ENCODE measurements around the gene MPDU1.
"Not testable (repeated sequence)": the region's sequence is repeated elsewhere in the genome, so short reads cannot be mapped to it uniquely, and the experiment has no call there.

Gene MPDU1

DNA sequence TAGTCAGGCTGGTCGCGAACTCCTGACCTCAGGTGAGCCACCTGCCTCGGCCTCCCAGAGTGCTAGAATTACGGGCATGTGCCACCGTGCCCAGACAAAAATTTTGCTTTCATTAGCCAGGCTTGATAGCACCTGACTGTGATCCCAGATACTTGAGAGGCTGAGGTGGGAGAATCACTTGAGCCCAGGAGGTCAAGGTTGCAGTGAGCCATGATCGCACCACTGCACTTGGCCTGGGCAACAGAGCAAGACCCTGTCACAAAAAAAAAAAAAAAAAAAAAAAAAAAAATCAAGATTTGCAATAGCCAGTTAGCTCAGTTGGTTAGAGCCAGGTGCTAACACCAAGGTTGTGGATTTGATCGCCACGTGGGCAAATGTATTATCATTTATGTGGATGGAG lies 37.2 kb downstream of the MPDU1 start:
- FAIRE-seq: no peak

DNA sequence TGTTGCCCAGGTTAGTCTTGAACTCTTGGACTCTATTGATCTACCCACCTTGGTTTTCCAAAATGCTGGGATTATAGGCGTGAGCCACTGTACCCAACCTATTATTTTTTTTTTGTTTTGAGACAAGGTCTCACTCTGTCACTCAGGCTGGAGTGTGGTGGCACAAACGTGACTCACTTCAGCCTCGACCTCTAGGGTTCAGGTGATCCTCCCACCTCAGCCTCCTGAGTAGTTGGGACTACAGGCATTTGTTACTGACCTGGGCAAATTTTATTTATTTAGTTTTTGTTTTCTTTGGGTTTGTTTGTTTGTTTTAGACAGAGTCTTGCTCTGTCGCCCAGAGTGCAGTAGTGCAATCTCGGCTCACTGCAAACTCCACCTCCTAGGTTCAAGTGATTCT lies 40.0 kb downstream of the MPDU1 start:
- no peak for FAIRE-seq

DNA sequence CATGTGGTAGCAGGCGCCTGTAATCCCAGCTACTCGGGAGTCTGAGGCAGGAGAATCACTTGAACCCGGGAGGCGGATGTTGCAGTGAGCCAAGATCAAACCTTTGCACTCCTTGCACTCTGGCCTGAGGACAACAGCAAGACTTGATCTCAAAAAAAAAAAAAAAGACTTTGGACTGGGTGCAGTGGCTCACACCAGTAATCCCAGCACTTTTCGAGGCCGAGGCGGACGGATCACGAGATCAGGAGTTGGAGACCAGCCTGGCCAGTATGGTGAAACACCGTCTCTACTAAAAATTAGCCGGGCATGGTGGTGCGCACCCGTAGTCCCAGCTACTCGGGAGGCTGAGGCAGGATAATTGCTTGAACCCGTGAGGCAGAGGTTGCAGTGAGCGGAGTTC lies 42.1 kb downstream of the MPDU1 start:
- FAIRE-seq: not testable (repeated sequence)

DNA sequence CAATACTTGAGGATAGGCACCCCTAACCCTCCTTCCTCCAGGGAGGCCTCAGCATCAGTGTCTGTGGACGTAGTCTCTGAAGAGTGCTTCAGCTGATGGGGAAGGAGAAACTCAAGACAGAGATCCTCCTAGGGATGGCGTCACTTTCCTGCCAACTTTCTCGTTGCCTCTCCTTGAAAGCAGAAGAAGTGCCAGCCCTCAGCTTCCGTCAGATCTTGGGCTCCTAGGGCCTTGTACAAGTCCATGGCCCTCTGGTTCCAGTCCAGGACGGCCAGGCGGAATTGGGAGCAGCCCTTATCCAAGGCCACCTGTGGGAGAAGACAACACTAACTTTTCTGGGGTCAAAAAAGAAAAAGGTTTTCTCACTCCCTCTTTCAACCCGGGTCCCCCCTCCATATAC lies 42.7 kb downstream of the MPDU1 start:
- FAIRE-seq: no peak

DNA sequence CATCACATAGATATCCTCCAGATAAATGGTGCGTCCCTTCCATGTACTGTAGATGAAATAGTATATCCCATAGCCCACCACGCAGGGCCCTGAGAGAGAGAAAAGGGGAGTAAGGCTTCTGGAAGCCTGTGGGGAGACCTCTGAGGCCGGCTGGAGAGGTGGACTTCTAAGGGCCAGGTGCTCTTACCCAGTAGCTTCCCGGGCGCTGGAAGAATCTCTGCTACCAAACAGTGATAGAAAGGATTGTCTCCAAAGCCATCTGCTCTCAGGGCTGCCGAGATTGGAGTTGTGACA lies 43.3 kb downstream of the MPDU1 start:
- no peak for FAIRE-seq

DNA sequence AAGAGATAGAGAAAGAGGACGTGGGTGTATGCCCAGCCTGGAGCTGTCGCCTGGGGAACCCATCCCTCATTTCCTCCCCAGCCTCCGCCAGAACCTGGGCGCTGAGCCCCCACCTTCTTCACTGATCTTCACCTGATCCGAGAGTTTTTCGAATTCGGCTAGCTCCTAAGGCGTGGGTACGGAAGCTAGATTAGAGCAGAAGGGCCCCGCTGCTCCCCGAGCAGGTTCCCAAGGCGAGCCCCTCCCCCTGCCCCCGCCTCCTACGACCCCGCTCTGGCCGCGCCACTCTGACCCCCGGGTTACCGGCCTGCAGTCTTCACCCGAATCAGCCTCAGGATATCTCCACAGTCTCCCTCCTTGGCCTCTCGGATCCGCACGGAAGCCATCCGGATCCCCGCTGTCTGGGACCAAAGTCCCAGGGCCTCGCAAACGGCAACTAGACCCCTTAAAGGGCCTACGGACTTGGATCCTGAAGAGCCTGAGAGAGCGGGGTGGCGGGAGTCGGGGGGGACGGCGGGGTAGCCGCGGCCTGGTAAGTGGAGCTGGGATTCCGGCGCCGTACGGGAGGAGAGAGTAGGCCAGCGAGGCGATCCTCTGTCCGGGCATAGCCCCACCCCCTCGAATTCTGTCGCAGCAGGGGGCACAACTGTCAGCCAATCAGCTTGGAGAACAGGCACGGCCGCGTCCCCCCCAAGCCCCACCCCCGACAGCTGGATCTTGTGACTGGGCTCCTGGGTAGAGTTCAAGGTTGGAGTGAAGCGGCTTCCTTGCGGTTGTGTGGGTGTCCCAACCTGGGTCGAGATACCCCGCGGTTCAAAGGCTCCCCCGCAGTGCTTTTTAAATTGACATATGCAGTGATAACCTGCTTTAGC lies 43.8 kb downstream of the MPDU1 start, which contains the start of gene SAT2:
Gene SAT2, minus strand, starts transcription at position 572 of the 872 bp plus-strand sequence. Its CDS starts 186 bp downstream, at position 386.
- FAIRE-seq: peak; percentile 80

DNA sequence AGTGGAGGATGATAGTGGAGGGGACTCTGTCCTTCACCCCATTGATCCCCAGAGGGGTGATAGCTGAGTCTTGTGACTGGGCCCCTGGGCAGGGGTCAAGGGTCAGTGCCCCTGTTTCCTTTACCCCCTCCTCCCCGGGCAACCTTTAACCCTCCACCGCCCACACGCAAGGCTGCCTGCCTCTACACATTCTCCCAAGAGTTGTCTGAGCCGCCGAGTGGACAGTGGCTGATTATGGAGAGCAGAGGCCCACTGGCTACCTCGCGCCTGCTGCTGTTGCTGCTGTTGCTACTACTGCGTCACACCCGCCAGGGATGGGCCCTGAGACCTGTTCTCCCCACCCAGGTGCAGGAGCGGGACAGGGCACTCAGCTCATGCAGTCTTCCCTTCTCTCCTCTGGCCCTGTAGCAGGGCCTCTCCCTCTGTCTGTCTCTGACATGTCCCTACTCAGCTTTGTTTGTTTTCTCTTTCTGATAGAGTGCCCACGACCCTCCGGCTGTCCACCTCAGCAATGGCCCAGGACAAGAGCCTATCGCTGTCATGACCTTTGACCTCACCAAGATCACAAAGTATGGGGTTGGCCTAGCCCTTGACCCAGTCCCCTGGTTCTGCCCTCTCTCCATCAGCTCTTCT lies 46.4 kb downstream of the MPDU1 start, which contains the start of gene SHBG:
Gene SHBG, plus strand, starts transcription at position 197 of the 633 bp plus-strand sequence. Its CDS starts 38 bp downstream, at position 235.
- no peak for FAIRE-seq

DNA sequence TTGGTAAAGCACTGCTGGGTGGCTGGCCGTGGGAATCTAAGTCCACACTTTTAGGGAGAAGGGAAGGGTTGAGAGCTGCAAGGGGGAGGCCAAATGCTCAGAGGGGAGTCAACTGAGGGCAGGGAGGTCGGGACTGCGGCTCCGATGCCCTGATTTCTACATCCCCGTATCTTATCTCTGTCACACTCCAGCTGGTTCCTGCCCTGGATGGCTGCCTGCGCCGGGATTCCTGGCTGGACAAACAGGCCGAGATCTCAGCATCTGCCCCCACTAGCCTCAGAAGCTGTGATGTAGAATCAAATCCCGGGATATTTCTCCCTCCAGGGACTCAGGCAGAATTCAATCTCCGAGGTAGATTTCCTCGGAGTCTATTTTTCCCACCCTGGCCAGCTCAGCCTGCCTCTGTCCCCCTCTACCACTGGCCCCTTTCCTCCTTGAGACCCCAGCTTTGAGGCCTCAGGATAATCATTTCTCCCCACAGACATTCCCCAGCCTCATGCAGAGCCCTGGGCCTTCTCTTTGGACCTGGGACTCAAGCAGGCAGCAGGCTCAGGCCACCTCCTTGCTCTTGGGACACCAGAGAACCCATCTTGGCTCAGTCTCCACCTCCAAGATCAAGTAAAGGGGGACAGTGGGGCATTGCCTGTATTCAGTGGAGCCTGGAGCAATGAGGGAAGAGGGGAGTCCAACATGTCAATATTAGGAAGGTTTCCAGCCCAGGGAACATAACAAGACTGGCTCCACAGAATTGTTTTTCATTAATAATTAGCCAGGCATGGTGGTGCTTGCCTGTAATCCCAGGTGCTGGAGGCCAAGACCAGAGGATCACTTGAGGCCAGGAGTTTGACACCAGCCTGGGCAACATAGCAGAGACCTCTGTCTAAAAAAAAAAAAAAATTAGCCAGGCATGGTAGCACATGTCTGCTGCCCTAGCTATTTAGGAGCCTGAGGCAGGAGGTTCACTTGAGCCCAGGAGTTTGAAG lies 48.0 kb downstream of the MPDU1 start:
- FAIRE-seq: no peak

DNA sequence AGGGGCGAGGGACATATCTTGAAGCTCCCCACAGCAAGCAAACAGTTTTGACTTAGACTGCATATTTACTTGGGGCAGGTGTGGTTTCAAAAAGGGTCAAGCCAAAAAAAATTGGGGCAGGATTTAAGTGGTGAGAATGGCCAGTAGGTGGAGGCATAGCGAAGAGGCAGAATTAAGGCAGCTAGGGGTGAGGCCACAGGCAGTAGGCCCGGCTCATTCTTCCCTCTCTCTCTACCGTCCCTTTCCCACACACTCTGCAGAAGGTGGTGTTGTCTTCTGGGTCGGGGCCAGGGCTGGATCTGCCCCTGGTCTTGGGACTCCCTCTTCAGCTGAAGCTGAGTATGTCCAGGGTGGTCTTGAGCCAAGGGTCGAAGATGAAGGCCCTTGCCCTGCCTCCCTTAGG lies 48.8 kb downstream of the MPDU1 start:
- FAIRE-seq: no peak

DNA sequence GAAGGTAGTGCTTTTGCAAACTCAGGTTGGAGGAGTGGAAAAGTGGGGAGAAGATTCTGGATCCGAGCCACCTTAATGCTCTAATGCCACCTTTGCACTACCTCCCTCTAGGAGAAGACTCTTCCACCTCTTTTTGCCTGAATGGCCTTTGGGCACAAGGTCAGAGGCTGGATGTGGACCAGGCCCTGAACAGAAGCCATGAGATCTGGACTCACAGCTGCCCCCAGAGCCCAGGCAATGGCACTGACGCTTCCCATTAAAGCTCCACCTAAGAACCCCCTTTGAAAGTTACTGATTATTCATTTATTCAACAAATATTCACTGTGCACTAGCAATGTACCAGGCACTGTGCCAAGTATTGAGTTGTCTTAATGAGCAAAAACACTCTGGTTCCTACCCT lies 49.4 kb downstream of the MPDU1 start:
- FAIRE-seq: no peak

DNA sequence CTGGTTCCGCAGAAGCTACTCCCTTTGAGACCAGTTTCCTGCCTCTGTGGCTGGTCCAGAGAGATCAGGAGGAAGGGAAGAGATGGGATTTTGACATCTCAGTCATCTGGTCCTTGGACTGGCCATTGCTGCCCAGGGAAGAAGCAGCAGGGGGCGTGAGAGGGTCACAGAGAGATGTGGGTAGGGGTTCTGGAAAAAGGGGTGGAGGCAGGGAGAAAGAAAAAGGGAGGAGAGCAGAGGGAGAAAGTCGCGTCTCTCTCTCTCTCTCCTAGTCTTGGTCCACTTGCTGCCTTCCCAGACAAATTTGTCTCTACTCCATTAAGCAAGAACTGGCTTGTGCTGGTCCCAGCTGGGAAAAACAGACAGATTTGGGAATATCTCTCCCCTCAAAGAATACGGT lies 50.7 kb downstream of the MPDU1 start:
- FAIRE-seq: no peak

DNA sequence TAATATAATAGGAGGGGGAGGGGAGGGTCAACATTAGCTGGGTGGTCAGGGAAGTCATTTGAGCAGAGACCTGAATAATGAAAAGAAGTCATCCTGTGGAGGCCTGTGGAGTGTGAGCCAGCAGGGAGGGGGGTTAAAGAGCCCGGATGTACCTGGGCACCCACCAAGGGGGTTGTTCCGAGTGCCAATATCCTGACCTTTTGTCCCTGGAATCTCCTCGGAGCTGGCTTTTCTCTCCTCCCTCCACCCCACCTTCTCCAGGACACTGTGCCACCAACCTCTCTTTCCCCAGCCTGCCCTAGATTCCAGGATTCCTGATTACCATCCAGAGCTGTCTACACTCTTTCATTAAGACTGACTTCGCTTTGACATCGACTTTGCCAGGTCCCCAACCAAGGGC lies 52.5 kb downstream of the MPDU1 start:
- no peak for FAIRE-seq

All from islet of Langerhans (tissue), 1 donor.